Stimulated activated CD8-positive, alpha-beta memory T cell treated with anti-CD3 and anti-CD28 coated beads, Interleukin-12 subunit alpha, Interleukin-12 subunit beta, amount 100 ng/mL, for 24 hours (primary cell): ENCODE data around the gene NAT14.

Source experiments
- DNase-seq: peaks from one replicate; pipeline ENCODE4 v3.0.0-alpha.2; 2020; ENCODE audit errors: extremely low read depth

NAT14 gene

DNA sequence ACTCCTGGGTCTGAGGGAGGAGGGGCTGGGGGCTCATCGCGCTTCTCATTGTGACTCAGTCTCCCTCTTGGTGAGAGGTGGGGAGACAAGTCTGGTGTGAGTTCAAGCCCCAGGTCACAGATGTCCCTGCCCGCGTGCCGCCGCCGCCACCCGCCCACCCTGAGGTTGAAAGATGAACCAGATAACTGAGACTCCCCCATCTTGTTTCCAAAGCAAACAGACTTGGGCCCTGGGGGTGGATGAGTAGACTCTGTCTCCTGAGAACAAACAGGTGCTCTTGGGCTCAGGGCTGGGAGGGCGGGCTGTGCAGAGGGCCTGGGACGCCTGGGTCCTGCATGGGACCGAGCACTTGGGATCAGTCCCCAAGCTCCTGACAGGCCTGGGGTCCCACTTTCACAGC is 51.4 kb downstream of the NAT14 start:
- no peak for DNase-seq
